Measurements from ENCODE around the gene CHD6.

The CHD6 gene, protein sequence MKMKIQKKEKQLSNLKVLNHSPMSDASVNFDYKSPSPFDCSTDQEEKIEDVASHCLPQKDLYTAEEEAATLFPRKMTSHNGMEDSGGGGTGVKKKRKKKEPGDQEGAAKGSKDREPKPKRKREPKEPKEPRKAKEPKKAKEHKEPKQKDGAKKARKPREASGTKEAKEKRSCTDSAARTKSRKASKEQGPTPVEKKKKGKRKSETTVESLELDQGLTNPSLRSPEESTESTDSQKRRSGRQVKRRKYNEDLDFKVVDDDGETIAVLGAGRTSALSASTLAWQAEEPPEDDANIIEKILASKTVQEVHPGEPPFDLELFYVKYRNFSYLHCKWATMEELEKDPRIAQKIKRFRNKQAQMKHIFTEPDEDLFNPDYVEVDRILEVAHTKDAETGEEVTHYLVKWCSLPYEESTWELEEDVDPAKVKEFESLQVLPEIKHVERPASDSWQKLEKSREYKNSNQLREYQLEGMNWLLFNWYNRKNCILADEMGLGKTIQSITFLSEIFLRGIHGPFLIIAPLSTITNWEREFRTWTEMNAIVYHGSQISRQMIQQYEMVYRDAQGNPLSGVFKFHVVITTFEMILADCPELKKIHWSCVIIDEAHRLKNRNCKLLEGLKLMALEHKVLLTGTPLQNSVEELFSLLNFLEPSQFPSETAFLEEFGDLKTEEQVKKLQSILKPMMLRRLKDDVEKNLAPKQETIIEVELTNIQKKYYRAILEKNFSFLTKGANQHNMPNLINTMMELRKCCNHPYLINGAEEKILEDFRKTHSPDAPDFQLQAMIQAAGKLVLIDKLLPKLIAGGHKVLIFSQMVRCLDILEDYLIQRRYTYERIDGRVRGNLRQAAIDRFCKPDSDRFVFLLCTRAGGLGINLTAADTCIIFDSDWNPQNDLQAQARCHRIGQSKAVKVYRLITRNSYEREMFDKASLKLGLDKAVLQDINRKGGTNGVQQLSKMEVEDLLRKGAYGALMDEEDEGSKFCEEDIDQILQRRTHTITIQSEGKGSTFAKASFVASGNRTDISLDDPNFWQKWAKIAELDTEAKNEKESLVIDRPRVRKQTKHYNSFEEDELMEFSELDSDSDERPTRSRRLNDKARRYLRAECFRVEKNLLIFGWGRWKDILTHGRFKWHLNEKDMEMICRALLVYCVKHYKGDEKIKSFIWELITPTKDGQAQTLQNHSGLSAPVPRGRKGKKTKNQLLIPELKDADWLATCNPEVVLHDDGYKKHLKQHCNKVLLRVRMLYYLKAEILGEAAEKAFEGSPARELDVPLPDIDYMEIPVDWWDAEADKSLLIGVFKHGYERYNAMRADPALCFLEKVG (N-terminal part only)

GRCh38 chr20:41617902-41618806 is at the start of gene CHD6:
Gene CHD6, minus strand, starts transcription at chr20:41618377. Its CDS starts 67,040 bp downstream, at chr20:41551337.
- in situ Hi-C loops (cut with MboI; ENCODE audit: low sequenced_read_pairs), result no loop called here

DNA sequence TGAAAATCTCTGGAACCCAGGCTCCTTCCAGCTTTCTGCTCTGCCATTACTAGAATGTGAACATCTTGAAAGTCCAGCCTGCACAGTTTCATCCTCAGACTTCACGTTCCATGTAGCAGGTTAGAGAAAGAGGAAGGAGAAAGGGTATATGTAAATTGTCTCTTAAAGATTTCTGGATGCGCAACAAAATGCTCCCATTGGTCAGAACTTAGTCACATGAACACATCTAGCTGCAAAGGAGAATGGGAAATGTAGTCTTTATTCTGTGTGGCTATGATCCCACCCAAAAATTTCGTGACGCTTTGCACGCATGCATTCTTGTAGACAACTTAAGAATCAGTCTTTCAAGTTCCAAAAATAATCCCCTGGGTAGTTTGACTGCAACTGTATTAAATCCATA is 46.4 kb upstream of the CHD6 start:
- in situ Hi-C loops (cut with MboI; ENCODE audit: low sequenced_read_pairs), result no loop called here

DNA sequence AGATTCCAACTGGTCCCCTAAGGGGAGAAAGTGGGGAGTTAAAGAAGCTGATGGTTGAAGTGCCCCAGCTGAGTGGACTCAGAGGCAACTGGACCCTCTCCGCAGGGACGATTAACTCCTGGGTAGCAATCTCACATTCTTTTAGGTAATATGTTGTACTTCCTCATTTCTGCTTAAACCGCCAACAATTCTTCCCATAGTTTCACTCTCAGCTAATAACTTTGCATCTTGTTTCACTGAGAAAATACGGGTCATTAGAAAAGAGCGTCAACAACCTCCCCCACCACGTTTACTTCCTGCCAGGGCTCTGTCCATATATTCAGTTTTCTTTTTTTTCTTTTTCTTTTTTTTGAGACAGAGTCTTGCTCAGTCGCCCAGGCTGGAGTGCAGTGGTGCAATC is 39.5 kb upstream of the CHD6 start:
- in situ Hi-C loops (cut with MboI; ENCODE audit: low sequenced_read_pairs), result no loop called here

GRCh38 chr20:41655962-41656618 is 37.9 kb upstream of the CHD6 start:
- in situ Hi-C loops (cut with MboI; ENCODE audit: low sequenced_read_pairs), result no loop called here

DNA sequence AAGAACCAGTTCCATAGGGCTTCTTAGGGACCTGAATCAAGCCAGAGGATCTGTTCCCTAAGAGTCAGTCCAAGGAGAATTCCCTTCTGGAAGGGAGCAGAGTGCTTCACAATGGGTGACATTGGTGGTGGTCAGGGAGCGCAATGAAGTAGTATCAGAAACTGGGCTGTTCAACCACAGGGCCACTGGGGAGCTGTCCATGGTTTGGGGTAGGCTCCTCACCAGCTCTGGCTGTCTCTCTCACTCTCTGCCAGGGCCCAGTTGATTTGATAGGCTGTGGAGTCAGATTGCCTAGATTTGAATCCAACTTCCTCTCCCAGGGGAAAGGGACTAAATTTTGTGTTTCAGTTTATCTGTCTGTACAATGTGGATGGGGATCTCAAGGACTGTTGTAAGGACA is 36.7 kb upstream of the CHD6 start:
- in situ Hi-C loops (cut with MboI; ENCODE audit: low sequenced_read_pairs), result no loop called here

DNA sequence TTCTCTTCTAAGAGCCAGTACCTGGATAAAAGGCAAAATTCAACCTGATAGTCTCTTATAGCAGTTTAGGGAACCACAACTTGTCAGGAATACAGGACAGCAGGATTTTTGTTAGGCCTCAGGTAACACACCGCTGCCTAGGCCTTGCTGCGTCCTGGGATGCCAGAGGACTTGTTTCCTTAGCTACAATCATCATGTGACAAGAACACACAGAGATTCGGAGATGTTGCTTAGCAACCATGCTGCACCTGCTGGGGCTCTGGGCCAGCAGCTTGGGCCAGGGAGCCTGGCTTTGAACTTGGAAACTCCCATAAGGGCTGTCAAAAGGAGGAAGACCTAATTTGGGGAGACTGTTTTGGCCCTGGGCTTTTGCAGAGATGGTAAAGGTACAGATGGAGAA is 36.1 kb upstream of the CHD6 start:
- in situ Hi-C loops (cut with MboI; ENCODE audit: low sequenced_read_pairs), result no loop called here

DNA sequence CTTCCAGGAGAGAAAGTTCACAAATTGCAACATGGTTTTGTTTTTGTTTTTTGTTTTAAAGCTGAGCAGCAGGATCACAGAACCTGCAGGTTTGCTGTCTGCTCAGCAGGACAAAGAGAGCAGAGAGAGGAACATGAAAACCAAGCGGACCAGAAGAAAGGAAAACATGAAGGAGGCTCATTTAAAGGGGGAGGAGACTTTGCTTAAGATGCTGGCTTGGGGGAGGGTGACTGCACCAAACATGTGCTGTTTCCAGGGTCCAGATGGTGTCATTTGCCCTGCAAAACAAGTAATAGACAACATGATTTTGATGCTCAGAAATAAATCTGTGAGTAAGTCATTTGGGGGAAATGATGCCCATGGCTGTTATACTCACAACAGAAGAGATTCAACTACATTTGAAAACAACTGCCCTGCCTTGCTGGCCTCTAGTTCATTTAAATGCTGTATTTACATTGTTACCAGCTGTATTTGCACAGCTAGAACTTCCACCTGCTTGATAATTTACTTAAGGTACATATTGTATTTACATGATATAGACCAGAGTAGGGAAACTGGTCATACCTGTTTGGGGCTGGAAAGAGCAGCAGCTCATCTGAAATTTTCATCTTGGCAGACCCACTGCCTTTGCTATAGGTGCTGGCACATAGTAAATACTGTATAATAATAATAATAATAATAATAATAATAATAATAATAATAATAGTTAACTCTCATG is 32.2 kb upstream of the CHD6 start:
- in situ Hi-C loops (cut with MboI; ENCODE audit: low sequenced_read_pairs), result no loop called here

DNA sequence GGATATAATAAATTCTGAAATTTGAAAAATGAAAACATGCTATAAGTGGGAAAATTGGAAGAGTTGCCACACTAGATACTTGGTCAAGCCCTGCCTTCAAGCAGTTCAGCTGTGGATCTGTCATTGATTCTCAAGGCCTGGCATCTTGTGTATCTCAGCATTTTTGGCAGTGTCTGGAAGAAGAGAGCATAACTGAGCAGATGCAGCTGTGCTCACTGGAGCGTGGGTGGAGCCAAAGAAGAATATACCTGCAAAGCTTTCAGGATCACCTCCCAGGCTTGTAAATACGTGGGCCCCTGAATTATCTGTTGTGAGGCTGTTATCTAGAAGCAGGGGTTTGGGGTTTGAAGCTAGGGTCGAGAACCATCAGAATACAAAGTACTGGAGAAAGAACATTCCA is 31.3 kb upstream of the CHD6 start:
- in situ Hi-C loops (cut with MboI; ENCODE audit: low sequenced_read_pairs), result no loop called here

DNA sequence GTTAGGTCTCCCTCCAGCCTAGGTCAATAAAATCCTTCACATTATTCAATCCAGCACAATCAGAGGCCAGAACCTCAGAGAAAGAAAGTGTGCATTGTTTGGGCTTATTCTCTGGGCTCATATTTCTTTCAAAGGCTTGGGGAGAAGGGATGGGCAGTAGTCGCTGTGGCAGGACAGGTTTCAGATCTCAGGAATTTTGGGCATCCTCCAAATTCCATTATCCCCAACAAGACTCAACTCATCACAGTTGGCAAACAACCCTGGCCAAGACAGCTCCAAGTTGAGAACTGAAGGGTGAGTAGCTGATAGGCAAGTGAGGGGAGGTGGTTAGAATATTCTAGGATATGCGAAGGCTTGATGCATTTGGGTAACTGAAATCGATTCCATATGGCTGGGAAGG is 27.2 kb upstream of the CHD6 start:
- in situ Hi-C loops (cut with MboI; ENCODE audit: low sequenced_read_pairs), result no loop called here

GRCh38 chr20:41643504-41643938 is 25.3 kb upstream of the CHD6 start:
- in situ Hi-C loops (cut with MboI; ENCODE audit: low sequenced_read_pairs), result no loop called here

DNA sequence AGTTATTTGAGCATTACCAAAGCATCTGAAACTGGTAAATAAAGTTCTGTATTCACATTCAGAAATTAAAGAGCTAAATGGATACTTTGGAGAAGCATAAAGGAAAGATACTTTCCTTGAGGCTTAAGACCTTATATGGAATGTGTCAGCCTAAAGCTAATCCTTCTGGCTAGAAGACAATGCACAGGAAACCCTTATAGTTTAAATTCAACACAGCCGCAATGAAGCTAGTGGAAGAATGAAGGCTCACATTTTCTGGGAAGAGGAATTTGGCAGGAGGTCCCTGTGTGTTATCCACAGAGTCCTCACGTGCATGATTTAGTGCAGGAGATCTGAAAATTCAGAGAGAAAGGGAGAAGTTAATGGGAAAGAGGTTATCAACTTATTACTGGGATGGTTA is 21.5 kb upstream of the CHD6 start:
- in situ Hi-C loops (cut with MboI; ENCODE audit: low sequenced_read_pairs), result no loop called here

- in situ Hi-C loops (cut with MboI; ENCODE audit: low sequenced_read_pairs), result no loop called here
These were observed 20.3 kb upstream of the CHD6 start for GRCh38 chr20:41638456-41638855.

DNA sequence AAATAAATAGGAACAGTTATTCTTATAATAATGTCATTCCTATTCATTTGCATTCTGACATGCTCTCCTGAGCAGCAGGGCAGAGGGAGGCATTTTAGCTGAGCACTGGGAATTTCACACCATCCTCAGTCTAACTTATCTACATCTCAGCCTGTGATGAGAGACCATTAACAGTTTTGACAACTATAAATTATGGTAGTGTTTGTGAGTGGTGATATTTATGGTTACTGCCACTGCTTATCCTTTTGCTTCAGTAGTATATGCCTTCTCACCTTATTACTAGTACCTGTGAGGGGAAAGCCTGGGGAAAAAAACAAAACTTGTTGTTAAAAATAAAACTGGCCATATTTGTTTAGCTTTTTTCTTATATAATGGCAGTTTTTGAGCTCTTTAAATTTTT is 17.0 kb upstream of the CHD6 start:
- in situ Hi-C loops (cut with MboI; ENCODE audit: low sequenced_read_pairs), result no loop called here

DNA sequence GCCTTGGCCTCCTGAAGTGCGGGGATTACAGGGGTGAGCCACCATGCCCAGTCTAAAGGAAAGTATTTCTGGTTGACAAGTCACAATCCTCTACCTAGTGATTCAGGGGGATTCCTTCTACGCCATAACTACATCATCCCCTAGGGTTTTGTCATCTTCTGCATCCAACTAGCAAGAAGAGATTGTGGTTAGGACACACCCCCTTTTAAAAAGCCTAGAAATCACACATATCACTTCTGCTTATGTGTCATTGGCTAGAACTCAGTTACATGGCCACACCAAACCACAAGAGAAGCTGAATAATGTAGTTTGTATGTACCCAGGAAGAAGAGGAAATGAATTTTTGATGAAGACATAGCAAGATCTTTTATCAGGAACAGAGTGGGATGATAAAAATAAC is 14.7 kb upstream of the CHD6 start:
- in situ Hi-C loops (cut with MboI; ENCODE audit: low sequenced_read_pairs), result no loop called here

GRCh38 chr20:41631826-41632225 is 13.6 kb upstream of the CHD6 start:
- in situ Hi-C loops (cut with MboI; ENCODE audit: low sequenced_read_pairs), result no loop called here

DNA sequence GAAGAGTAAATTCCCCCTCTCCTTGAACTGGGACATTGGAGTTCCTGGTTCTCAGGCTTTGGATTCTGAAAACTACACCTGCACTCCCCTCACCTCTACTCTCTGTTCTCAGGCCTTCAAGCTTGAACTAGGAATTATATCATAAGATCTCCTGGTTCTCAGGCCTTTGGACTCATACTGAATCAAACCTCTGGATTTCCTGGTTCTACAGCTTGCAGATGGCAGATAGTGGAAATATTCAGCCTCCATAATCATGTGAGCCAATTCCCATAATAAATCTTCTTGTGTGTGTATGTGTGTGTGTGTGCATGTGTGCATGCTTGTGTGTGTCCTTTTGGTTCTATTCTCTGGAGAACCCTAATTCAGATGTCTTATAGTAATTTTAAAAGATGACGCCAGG is 12.7 kb upstream of the CHD6 start:
- in situ Hi-C loops (cut with MboI; ENCODE audit: low sequenced_read_pairs), result no loop called here

GRCh38 chr20:41627611-41628244 is 9.6 kb upstream of the CHD6 start:
- in situ Hi-C loops (cut with MboI; ENCODE audit: low sequenced_read_pairs), result no loop called here

DNA sequence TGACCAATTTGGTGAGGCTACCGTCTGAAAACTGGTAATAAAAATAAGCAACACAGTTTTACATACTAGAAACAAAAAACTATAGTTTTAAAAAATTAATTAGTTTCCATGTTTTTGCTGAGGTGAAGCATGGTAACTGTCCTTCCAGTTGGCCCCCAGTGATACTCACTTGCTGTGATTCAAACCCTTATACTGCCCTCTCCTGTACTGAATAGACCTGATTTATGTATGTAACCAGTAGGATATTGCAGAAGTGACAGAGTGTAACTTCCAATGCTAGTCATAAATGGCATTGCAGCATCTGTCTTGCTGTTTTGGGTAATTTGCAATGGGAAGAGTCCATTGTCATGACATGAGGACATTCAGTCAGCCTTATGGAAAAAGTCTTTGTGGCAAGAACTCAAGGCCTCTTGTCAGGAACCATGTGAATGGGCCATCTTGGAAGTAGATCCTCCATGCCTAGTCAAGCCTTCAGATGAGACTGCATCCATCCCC is 8.9 kb upstream of the CHD6 start:
- in situ Hi-C loops (cut with MboI; ENCODE audit: low sequenced_read_pairs), result no loop called here
